Chondrocyte (in vitro differentiated cells): ENCODE results near the gene STXBP2. TPM values are rescaled to one million over a fixed set of nuclear protein-coding genes. Genes with fewer than 3 reads are reported as not detected.

ENCODE experiments used
- DNase-seq: peaks from one replicate; pipeline ENCODE4 v3.0.0; 2021; ENCODE audit warnings: mixed read lengths, low spot score
- H3K27ac Mint-ChIP-seq: one replicate; pipeline ENCODE4 v1.8.0; 2021; ENCODE audit warnings: mild to moderate bottlenecking, moderate library complexity, mixed read lengths; ENCODE audit not compliant: unreplicated experiment
- H3K27me3 Mint-ChIP-seq: 2 replicates; pipeline ENCODE4 v1.8.0; 2021; ENCODE audit warnings: low read depth, mixed read lengths
- H3K36me3 Mint-ChIP-seq: 2 replicates; pipeline ENCODE4 v1.8.0; 2021; ENCODE audit warnings: low read depth, mixed read lengths
- H3K4me1 Mint-ChIP-seq: 2 replicates; pipeline ENCODE4 v1.8.0; 2021; ENCODE audit warnings: low read depth, mild to moderate bottlenecking, mixed read lengths
- H3K4me3 Mint-ChIP-seq: one replicate; pipeline ENCODE4 v1.8.0; 2021; ENCODE audit warnings: mild to moderate bottlenecking, moderate library complexity, mixed read lengths; ENCODE audit not compliant: unreplicated experiment
- H3K9me3 Mint-ChIP-seq: 2 replicates; pipeline ENCODE4 v1.8.0; 2021; ENCODE audit warnings: low read depth, mixed read lengths
- total RNA-seq: library from RNA; stranded (reverse); gene quantifications from 3 replicates; pipeline ENCODE4 v1.2.1, GENCODE V29; 2021
- TF ChIP-seq, protein P1 (sequence below): fragments of 200-600 bp; sonication (generic); IDR thresholded peaks from 2 replicates; pipeline ENCODE4 v1.5.0; 2021; ENCODE audit warnings: antibody characterized with exemption, mild to moderate bottlenecking, moderate library complexity

Gene STXBP2
- total RNA-seq, 1 donor from 2014 or later: 10.2 TPM

DNA sequence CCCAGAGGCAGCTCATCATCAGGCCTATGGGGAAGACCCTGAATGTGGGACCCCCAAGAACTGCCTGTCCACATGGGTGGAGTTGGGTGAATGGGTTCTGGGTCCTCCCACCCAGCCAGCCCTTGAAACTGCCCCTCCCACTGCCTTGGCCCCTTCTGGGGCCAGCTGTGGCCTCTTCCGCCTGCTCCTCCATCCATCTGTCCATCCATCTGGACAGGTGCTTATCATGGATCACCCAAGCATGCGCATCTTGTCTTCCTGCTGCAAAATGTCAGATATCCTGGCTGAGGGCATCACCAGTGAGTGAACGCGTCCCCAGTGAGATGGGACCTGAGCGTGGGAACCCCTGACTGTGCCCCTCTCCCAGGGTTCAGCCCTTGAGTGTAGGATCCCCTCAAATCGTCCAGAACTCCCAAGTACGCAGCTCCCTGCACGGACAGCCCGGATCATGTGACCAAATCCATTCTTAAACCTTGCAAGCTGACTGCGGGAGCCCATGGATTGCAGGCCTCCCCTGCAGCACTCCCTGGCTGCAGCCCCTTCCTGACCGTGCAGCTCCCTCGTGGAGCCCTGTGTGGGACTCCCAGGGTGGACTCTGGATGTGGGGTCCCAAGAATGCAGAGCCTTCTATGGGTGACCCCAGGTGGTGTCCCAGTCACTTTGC is 2.0 kb downstream of the STXBP2 start:
- H3K27ac Mint-ChIP-seq: no peak overlapping the region
- TF ChIP-seq, protein P1, sequence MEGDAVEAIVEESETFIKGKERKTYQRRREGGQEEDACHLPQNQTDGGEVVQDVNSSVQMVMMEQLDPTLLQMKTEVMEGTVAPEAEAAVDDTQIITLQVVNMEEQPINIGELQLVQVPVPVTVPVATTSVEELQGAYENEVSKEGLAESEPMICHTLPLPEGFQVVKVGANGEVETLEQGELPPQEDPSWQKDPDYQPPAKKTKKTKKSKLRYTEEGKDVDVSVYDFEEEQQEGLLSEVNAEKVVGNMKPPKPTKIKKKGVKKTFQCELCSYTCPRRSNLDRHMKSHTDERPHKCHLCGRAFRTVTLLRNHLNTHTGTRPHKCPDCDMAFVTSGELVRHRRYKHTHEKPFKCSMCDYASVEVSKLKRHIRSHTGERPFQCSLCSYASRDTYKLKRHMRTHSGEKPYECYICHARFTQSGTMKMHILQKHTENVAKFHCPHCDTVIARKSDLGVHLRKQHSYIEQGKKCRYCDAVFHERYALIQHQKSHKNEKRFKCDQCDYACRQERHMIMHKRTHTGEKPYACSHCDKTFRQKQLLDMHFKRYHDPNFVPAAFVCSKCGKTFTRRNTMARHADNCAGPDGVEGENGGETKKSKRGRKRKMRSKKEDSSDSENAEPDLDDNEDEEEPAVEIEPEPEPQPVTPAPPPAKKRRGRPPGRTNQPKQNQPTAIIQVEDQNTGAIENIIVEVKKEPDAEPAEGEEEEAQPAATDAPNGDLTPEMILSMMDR: no peak

DNA sequence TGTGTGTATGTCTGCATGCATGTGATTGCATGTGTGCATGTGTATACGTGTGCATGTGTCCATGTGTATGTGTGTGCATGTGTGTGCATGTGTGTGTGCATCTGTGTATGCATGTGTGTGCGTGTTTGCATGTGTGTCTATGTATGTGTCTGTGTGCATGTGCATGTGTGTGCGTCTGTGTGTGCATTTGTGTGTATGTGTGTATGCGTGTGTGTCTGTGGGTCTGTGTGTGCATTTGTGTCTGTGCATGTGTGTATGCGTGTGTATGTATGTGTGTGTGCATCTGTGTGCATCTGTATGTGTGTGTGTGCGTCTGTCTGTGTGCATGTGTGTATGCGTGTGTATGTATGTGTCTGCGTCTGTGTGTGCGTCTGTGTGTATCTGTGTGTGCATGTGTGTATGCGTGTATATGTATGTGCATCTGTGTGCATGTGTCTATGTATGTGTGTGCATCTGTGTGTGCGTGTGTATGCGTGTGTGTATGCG is 3.0 kb downstream of the STXBP2 start:
- Mint-ChIP-seq H3K9me3 (no peaks in the 10 kb centered on the region), H3K4me1 (no peaks in the 10 kb centered on the region), H3K27me3 (peaks cover 21% of the 10 kb centered on the region), H3K36me3 (no peaks in the 10 kb centered on the region), H3K27ac (no peak overlapping the region), H3K4me3 (no peak overlapping the region)
- no peak for DNase-seq
- TF ChIP-seq, protein P1: no peak

More for the DNA sequence above, 2.0 kb downstream of the STXBP2 start:
- Mint-ChIP-seq H3K9me3 (no peaks in the 10 kb centered on the region), H3K36me3 (no peaks in the 10 kb centered on the region), H3K4me3 (no peak overlapping the region), H3K27me3 (peaks cover 25% of the 10 kb centered on the region), H3K4me1 (no peaks in the 10 kb centered on the region)
- DNase-seq: no peak

DNA sequence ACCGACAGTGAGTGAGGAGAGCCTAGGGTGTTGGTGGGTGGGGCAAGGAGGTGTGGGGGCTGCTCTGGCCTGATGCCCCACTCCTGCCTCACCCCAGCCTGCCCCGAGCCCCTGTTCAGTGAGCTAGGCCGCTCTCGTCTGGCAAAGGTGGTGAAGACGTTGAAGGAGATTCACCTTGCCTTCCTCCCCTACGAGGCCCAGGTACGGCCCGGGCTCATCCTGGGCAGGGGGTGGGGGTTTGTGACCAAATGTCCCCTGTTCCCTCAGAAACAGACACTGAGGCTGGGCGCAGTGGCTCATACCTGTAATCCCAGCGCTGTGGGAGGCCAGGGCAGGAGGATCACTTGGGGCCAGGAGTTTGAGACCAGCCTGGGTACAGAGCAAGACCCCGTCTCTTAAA is 3.9 kb downstream of the STXBP2 start:
- no peak overlapping the region for H3K27ac Mint-ChIP-seq
- TF ChIP-seq, protein P1: no peak
- no peak for DNase-seq
- H3K27me3 Mint-ChIP-seq: peaks cover 19% of the 10 kb centered on the region
- no peak overlapping the region for H3K4me3 Mint-ChIP-seq
- H3K9me3 Mint-ChIP-seq: no peaks in the 10 kb centered on the region
- no peaks in the 10 kb centered on the region for H3K36me3 Mint-ChIP-seq
- H3K4me1 Mint-ChIP-seq: no peaks in the 10 kb centered on the region

DNA sequence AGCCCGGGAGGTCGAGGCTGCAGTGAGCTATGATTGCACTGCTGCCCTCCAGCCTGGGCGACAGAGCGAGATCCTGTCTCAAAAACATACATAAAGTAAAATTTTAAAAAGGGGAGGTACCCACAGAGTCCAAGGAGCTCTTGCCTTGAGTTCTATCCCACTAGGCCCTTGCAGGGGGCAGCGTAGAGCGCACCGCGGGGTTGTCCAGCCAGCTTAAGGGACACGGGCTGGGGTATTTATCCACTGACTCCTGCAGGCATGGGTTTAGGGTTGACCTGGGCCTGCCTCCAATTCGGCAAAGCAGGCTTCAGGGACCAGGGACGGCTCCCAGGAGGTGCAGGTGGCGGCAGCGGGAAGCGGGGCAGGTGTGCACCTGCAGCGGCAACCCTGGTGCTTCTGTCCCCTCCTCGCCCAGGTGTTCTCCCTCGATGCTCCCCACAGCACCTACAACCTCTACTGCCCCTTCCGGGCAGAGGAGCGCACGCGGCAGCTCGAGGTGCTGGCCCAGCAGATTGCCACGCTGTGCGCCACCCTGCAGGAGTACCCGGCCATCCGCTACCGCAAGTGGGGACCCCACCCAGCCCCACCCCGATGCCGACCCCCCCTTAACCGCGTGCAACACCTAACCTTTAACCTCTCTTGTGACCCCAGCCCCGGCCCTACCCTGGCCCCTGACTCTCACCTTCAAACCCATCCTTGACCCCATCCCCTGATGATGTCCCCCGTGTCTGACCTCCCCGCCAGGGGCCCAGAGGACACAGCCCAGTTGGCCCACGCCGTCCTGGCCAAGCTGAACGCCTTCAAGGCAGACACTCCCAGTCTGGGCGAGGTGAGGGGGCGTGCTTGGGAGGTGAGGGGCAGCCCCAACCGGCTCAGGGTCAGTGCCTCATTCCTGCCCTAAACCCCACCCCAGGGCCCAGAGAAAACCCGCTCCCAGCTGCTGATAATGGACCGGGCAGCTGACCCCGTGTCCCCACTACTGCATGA is 4.7 kb downstream of the STXBP2 start:
- no peaks in the 10 kb centered on the region for H3K4me1 Mint-ChIP-seq
- peaks cover 13% of the 10 kb centered on the region for H3K27me3 Mint-ChIP-seq
- H3K9me3 Mint-ChIP-seq: no peaks in the 10 kb centered on the region
- TF ChIP-seq, protein P1: peak; percentile 27
- no peak overlapping the region for H3K27ac Mint-ChIP-seq
- no peak for DNase-seq
- no peaks in the 10 kb centered on the region for H3K36me3 Mint-ChIP-seq
- H3K4me3 Mint-ChIP-seq: no peak overlapping the region

DNA sequence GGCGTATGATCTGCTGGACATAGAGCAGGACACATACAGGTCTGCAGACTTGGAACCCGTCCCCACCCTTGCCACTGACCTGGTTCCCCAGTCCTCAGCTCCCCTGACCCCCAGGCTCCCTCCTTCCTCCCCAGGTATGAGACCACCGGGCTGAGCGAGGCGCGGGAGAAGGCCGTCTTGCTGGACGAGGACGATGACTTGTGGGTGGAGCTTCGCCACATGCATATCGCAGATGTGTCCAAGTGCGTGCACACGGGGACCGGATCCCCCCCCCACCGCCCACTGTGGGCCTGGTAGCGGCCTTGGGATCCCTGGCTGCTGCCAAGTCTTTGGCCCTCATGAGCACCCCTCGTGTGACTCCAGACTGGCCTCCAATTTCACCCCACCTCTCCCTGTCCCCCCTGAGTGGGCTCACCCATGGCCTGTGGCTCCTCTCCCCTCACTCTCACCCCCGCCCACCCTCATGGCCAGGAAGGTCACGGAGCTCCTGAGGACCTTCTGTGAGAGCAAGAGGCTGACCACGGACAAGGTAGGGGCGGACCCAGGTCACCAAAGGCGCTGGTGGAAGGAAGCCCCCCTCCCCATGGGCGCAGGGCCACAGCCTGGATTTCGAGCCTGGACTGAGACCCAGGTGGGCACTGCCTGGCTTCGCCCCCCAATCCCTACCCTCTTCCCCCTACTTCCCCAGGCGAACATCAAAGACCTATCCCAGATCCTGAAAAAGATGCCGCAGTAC is 5.6 kb downstream of the STXBP2 start:
- H3K27me3 Mint-ChIP-seq: peaks cover 11% of the 10 kb centered on the region
- H3K9me3 Mint-ChIP-seq: no peaks in the 10 kb centered on the region
- no peaks in the 10 kb centered on the region for H3K4me1 Mint-ChIP-seq
- no peak overlapping the region for H3K27ac Mint-ChIP-seq
- no peaks in the 10 kb centered on the region for H3K36me3 Mint-ChIP-seq
- TF ChIP-seq, protein P1: no peak
- DNase-seq: no peak
- no peak overlapping the region for H3K4me3 Mint-ChIP-seq
